Lung (tissue), 12 donors: ENCODE measurements around the gene GRIA1. TPM values are rescaled to one million over a fixed set of nuclear protein-coding genes. Genes with fewer than 3 reads are reported as not detected.

ENCODE experiments used
- ATAC-seq: fragments of 200-7000 bp; cut with Tn5 transposase; one replicate; pipeline ENCODE4 v1.9.1; 2020; ENCODE audit warnings: moderate number of reproducible peaks; ENCODE audit not compliant: insufficient read depth, low FRiP score
- DNase-seq, 3 donors: peaks; one replicate each; pipeline ENCODE4 v3.0.0-alpha.2; 2013 to 2017
- H3K27ac ChIP-seq, 2 donors: one replicate each; pipeline ENCODE4 v1.5.1; 2013; ENCODE audit warnings: mild to moderate bottlenecking in 2 of 2, moderate library complexity in 2 of 2, control low read depth in 1 of 2, inconsistent platforms in 1 of 2, low read depth in 1 of 2, low read length in 1 of 2
- H3K27me3 ChIP-seq, 3 donors: one replicate each; pipeline ENCODE4 v1.5.1; 2013; ENCODE audit warnings: low read length in 2 of 3; ENCODE audit not compliant: control insufficient read depth in 3 of 3, insufficient read depth in 3 of 3
- H3K36me3 ChIP-seq, 4 donors: one replicate each; pipeline ENCODE4 v1.5.1; 2013; ENCODE audit warnings: low read length in 4 of 4, mild to moderate bottlenecking in 1 of 4, moderate library complexity in 1 of 4; ENCODE audit not compliant: control insufficient read depth in 4 of 4, insufficient read depth in 4 of 4
- H3K4me1 ChIP-seq, 5 donors: one replicate each; pipeline ENCODE4 v1.5.1; 2013; ENCODE audit warnings: low read length in 5 of 5, mild to moderate bottlenecking in 2 of 5, moderate library complexity in 1 of 5; ENCODE audit not compliant: control insufficient read depth in 5 of 5, insufficient read depth in 5 of 5
- H3K4me3 ChIP-seq: one replicate; pipeline ENCODE4 v1.5.1; 2013; ENCODE audit warnings: mild to moderate bottlenecking, control low read depth, moderate library complexity
- H3K9ac ChIP-seq, 2 donors: one replicate each; pipeline ENCODE4 v1.5.1; 2013; ENCODE audit warnings: low read length in 2 of 2, control low read depth in 1 of 2; ENCODE audit not compliant: insufficient read depth in 1 of 2
- H3K9me3 ChIP-seq, 4 donors: one replicate each; pipeline ENCODE4 v1.5.1; 2013; ENCODE audit warnings: low read length in 3 of 4, mild to moderate bottlenecking in 1 of 4, moderate library complexity in 1 of 4; ENCODE audit not compliant: control insufficient read depth in 4 of 4, insufficient read depth in 3 of 4
- CTCF ChIP-seq: IDR thresholded peaks from 2 replicates; pipeline ENCODE4 v1.5.1; 2012; ENCODE audit warnings: mild to moderate bottlenecking; ENCODE audit errors: control extremely low read depth, extremely low read depth
- WGBS, 2 donors: extraction: QIAGEN DNeasy Blood & Tissue Kit; methylation state at CpG; one replicate each; pipeline ENCODE4 v1.1.7; 2013; 5-methylcytosine and 5-hydroxymethylcytosine counted together
- polyA plus RNA-seq, 2 donors: library from polyadenylated mRNA; stranded (reverse); fragments of 200-250 nt; gene quantifications; one replicate each; pipeline ENCODE4 v1.2.1, GENCODE V29; 2013
- total RNA-seq, 2 donors: library from RNA; depleted of rRNA in 1 of 2; stranded (reverse); fragments of >200 nt in 1 of 2; gene quantifications; one replicate each; pipeline ENCODE4 v1.2.1, GENCODE V29; 2014 to 2021
- donor health status: control.
- donor health status: control.
- donor health status: Bipolar disorder and iron deficiency.
- donor health status: healthy.
- donor health status: DM: yes; HTN: yes; CAD: no.

Gene GRIA1
- total and polyA plus RNA-seq, 4 donors, result 1.1 to 12.5 (median 2.0) TPM

GRCh38 chr5:153658149-153658548, 167.7 kb downstream of the GRIA1 start:
- no peak overlapping the region for H3K27ac ChIP-seq
- peaks cover 0 to 1% (median 0%) of the 10 kb centered on the region in 4 donors for H3K9me3 ChIP-seq
- TF ChIP-seq CTCF, result no peak
- 87 to 89% methylated on average over 1 of the region's 1 CpG for WGBS, 2 donors
- H3K4me3 ChIP-seq, result no peak overlapping the region
- H3K9ac ChIP-seq, result no peak overlapping the region
- ATAC-seq (no peak), DNase-seq (no peak)
- H3K36me3 ChIP-seq, result peaks cover 0 to 3% (median 0%) of the 10 kb centered on the region in 4 donors
- peaks cover 0 to 6% (median 0%) of the 10 kb centered on the region in 5 donors for H3K4me1 ChIP-seq
- no peaks in the 10 kb centered on the region for H3K27me3 ChIP-seq

GRCh38 chr5:153658606-153659005, 168.1 kb downstream of the GRIA1 start:
- DNase-seq (no peak), ATAC-seq (no peak)
- Histone ChIP-seq H3K9ac (no peak overlapping the region), H3K27ac (no peak overlapping the region), H3K4me1 (peaks cover 0 to 6% (median 0%) of the 10 kb centered on the region in 5 donors), H3K27me3 (no peaks in the 10 kb centered on the region), H3K4me3 (no peak overlapping the region), H3K36me3 (peaks cover 0 to 3% (median 0%) of the 10 kb centered on the region in 4 donors), H3K9me3 (peaks cover 0 to 1% (median 0%) of the 10 kb centered on the region in 4 donors)
- TF ChIP-seq CTCF, result no peak
- 60 to 70% methylated on average over 5 of the region's 5 CpGs for WGBS, 2 donors

GRCh38 chr5:153659039-153659736, 168.7 kb downstream of the GRIA1 start:
- no peaks in the 10 kb centered on the region for H3K27me3 ChIP-seq
- no peak overlapping the region for H3K4me3 ChIP-seq
- peaks cover 0 to 2% (median 0%) of the 10 kb centered on the region in 4 donors for H3K9me3 ChIP-seq
- H3K9ac ChIP-seq, result no peak overlapping the region
- no peak for DNase-seq
- 87 to 92% methylated on average over 2 of the region's 2 CpGs for WGBS, 2 donors
- no peak for TF ChIP-seq CTCF
- peaks cover 0 to 3% (median 0%) of the 10 kb centered on the region in 4 donors for H3K36me3 ChIP-seq
- H3K27ac ChIP-seq, result no peak overlapping the region
- no peak for ATAC-seq
- H3K4me1 ChIP-seq, result peaks cover 0 to 6% (median 0%) of the 10 kb centered on the region in 5 donors
